SK-N-SH treated with all-trans-retinoic acid at 6 μM for 48 hours (cell line): Measurements from ENCODE around the gene IKZF3.

Experiments
- OSR1 ChIP-seq: fragments of 250-450 bp; sonication (Bioruptor Pico); IDR thresholded peaks from 2 replicates; pipeline ENCODE4 v1.8.0; 2022; ENCODE audit warnings: moderate library complexity, mild to moderate bottlenecking, inconsistent platforms
- TOX ChIP-seq: fragments of 250-450 bp; sonication (Bioruptor Pico); IDR thresholded peaks from 2 replicates; pipeline ENCODE4 v1.8.0; 2021; ENCODE audit warnings: mild to moderate bottlenecking, moderate library complexity, borderline replicate concordance

DNA sequence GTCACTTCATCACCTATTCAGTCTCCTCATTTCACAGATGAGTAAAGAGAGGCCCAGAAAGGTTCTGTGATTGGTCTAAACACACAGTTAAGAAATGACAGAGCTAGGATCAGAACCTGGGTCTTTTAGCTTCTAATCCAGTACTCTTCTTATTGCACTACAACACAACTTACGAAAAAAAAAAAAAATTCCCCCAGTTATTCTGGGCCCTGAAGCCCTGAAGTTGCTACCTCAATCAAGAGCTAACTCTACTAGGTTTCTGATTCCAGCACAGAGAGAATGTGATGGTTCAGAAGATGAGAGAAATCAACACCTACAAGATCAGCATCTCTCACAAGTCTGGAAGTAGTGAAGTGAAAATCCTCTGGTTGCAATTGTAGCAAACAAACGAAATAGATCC, 89.1 kb downstream of the IKZF3 start:
- no peak for TF ChIP-seq OSR1
- no peak for TF ChIP-seq TOX (CRISPR knock-in tag)
